Fibroblast of the conjunctiva (primary cell): Measurements from ENCODE around the gene SLC4A11.
"Not testable (repeated sequence)": the region's sequence is repeated elsewhere in the genome, so short reads cannot be mapped to it uniquely, and the experiment has no call there.

Experiments used
- DNase-seq: peaks from one replicate; pipeline ENCODE4 v3.0.0-alpha.2; 2010; ENCODE audit warnings: low read depth

The SLC4A11 gene

GRCh38 chr20:3202965-3203314 lies 36.0 kb downstream of the SLC4A11 start:
- DNase-seq = no peak

GRCh38 chr20:3199976-3200755 lies 38.8 kb downstream of the SLC4A11 start:
- DNase-seq = no peak

DNA sequence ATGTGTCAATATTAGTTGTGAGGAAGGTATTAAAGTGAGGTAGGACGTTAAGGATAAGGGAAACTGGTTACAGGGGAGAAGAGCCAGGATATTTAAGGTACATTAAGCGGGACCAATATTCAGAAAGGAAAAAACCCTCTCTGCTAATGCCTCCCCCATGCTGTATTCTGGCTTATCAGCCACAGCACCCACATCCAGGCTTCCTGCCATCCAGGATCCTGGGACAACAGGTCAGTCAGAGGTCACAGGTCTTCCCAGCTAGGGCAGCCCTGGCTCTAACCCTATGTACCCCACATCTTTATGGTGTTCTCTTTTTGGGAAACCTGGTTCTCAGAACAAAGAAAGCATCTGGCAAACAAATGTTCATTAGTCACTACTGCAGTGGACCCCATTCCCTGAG lies 39.8 kb downstream of the SLC4A11 start:
- no peak for DNase-seq

DNA sequence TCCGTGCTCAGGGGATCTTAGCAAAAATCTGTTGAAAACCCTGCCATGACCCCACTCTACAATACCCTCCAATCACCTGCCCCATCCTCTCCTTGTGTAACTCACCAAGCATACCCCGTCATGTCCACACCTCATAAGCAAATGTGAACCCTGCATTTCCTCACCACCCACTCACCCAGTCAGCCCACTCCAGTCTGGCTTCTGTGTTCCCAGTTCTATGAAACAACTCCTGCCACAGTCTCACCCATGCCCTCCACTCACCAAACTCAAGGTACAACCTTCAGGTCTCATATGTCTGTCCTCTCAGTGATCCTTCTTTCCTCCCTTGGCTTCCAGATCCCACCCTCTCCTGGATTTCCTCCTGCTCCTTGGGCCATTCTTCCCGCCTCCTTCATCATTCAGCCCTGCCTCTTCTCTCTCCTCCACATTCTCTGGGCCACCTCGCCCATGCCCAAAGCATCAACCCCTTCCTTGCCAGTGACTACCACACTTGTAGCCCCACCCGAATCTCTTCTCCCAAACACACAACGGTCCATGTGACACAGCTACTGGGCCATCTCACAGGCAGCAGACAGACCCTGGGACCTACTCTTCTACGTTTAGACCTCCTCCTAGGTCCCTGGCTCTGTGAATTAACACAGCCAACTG lies 43.3 kb downstream of the SLC4A11 start:
- no peak for DNase-seq

GRCh38 chr20:3194617-3195280 lies 44.2 kb downstream of the SLC4A11 start:
- no peak for DNase-seq

- DNase-seq = no peak
Measured at GRCh38 chr20:3193806-3194616, 45.0 kb downstream of the SLC4A11 start.

GRCh38 chr20:3192226-3193015 lies 46.6 kb downstream of the SLC4A11 start:
- DNase-seq = no peak

DNA sequence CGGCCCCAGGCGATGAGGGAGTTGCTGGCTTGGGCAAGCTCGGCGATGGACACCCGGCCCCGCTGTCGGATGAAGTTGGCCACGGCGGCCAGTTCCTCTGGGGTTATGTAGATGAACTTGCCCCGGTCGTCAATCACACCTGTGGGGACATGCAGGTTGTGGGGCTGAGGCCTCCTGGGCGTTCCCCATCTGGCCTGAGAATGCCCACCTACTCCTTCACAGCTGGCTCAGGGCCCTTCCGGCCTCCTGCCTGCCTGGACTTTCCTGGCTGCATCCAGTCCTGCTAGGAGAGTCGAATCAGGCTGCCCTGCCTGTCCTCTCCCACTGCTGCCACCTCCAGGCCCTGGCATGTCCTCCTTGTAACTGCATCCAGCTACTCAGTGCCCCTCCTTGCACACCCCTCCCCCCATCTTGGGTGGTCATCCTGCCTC lies 48.3 kb downstream of the SLC4A11 start:
- no peak for DNase-seq

DNA sequence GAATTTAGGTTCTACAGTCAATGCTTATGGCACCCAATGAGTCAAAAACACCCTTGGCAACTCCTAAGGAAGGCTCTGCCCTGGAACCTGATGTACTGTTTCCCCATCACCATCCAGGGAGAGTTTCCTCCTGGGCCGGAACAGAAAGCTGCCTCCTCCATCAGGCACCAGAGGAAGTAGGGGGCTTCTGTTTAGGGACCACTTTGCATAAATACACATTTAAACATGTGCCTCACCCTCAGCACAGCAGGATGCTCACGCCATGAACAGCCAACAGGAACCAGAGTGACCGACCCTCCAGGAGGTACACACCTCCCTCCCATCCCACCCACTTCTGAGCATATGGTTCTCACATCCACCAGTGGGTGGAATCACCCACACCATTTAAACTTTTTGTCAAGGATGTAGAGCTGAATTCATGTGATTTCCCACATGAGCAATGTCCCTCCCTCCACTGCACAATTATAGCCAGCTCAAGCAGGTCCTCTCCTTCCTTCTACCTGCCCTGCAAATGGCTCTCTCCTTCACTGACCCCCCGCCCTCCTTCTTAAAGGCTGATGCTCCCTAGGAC lies 49.3 kb downstream of the SLC4A11 start:
- no peak for DNase-seq

GRCh38 chr20:3188823-3189413 lies 50.1 kb downstream of the SLC4A11 start:
- no peak for DNase-seq

DNA sequence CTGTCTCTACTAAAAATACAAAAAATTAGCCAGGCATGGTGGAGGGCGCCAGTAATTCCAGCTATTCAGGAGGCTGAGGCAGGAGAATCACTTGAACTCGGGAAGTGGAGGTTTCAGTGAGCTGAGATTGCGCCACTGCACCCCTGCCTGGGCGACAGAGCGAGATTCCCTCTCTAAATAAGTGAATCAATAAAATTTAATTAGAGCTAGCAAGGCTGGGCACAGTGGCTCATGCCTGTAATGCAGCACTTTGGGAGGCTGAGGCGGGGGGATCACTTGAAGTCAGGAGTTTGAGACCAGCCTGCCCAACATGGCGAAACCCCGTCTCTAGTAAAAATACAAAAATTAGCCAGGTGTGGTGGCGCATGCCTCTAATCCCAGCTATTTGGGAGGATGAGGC lies 51.1 kb downstream of the SLC4A11 start:
- DNase-seq = not testable (repeated sequence)

- DNase-seq = no peak
Measured at GRCh38 chr20:3183896-3184612, 54.9 kb downstream of the SLC4A11 start.

DNA sequence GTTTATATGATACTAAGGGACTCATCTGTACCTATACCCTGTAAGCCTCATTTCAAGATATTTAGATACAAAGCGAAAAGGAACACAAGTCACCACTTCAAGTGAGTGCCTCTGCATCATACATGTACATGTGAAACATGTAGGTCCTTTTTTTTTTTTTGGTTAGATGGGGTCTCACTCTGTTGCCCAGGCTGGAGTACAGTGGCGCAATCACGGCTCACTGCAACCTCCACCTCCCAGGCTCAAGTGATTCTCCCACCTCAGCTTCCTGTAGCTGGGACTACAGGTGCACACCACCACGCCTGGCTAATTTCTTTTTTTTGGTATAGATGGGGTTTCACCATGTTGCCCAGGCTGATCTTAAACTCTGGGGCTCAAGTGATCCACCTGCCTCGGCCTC lies 56.6 kb downstream of the SLC4A11 start:
- DNase-seq = not testable (repeated sequence)

DNA sequence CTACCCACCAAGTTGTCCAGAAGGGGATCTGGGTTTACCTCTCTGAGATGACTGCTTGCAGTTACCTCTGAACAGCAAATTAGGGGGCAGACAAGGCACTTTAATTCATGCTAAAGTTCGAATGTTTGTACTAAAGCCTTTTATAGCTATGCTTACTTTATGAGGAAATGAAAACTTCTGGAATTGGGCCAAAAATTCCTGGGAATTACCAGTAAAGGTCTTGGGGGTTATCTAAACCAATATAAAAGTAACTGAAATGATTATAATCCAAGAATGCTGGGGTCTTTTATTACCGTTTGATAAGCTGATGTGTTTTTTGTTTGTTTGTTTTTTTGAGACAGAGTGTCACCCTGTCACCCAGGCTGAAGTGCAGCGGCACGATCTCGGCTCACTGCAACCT lies 57.7 kb downstream of the SLC4A11 start:
- no peak for DNase-seq

- DNase-seq = no peak
Measured at GRCh38 chr20:3180319-3180718, 58.7 kb downstream of the SLC4A11 start.

GRCh38 chr20:3177746-3178485 lies 61.1 kb downstream of the SLC4A11 start:
- no peak for DNase-seq
